ENCODE data around the gene FETUB. TPM values are rescaled to one million over a fixed set of nuclear protein-coding genes. Genes with fewer than 3 reads are reported as not detected.

FETUB gene
- total RNA-seq, 1 donor from 2014 or later: not detected

DNA sequence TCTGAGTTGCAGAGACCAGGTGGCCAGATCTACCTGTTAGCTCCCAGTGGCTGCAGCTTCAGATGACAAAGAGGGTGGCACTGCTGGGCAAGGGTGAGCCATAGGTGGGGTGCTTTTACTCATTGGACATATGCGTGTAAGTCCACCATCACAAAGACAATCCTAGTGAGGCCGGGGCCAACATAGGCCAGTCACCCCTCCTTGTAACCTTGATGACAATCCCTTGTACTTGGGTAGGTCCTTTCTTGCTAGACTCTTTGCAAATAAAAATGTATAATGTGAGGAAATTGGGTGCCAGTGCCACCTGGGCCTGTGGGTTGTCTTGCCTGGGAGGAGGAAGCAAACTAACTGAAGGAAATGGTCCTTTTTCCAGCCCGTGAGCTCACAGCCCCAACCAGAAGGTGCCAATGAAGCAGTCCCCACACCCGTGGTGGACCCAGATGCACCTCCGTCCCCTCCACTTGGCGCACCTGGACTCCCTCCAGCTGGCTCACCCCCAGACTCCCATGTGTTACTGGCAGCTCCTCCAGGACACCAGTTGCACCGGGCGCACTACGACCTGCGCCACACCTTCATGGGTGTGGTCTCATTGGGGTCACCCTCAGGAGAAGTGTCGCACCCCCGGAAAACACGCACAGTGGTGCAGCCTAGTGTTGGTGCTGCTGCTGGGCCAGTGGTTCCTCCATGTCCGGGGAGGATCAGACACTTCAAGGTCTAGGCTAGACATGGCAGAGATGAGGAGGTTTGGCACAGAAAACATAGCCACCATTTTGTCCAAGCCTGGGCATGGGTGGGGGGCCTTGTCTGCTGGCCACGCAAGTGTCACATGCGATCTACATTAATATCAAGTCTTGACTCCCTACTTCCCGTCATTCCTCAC, 19.7 kb upstream of the FETUB start:
- Mint-ChIP-seq H3K27ac (ENCODE audit: unreplicated experiment) (no peak overlapping the region), H3K27me3 (ENCODE audit: unreplicated experiment) (peaks cover 2% of the 10 kb centered on the region), H3K36me3 (ENCODE audit: unreplicated experiment) (no peaks in the 10 kb centered on the region), H3K9me3 (ENCODE audit: unreplicated experiment) (peaks cover 5% of the 10 kb centered on the region), H3K4me1 (ENCODE audit: low read depth, unreplicated experiment) (peaks cover 1% of the 10 kb centered on the region), H3K4me3 (ENCODE audit: unreplicated experiment) (no peak overlapping the region)
- TF ChIP-seq, protein P1, sequence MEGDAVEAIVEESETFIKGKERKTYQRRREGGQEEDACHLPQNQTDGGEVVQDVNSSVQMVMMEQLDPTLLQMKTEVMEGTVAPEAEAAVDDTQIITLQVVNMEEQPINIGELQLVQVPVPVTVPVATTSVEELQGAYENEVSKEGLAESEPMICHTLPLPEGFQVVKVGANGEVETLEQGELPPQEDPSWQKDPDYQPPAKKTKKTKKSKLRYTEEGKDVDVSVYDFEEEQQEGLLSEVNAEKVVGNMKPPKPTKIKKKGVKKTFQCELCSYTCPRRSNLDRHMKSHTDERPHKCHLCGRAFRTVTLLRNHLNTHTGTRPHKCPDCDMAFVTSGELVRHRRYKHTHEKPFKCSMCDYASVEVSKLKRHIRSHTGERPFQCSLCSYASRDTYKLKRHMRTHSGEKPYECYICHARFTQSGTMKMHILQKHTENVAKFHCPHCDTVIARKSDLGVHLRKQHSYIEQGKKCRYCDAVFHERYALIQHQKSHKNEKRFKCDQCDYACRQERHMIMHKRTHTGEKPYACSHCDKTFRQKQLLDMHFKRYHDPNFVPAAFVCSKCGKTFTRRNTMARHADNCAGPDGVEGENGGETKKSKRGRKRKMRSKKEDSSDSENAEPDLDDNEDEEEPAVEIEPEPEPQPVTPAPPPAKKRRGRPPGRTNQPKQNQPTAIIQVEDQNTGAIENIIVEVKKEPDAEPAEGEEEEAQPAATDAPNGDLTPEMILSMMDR (IDR thresholded peaks at IDR 0.05; ENCODE audit: partially characterized antibody, unreplicated experiment): no peak
- no peak for DNase-seq

DNA sequence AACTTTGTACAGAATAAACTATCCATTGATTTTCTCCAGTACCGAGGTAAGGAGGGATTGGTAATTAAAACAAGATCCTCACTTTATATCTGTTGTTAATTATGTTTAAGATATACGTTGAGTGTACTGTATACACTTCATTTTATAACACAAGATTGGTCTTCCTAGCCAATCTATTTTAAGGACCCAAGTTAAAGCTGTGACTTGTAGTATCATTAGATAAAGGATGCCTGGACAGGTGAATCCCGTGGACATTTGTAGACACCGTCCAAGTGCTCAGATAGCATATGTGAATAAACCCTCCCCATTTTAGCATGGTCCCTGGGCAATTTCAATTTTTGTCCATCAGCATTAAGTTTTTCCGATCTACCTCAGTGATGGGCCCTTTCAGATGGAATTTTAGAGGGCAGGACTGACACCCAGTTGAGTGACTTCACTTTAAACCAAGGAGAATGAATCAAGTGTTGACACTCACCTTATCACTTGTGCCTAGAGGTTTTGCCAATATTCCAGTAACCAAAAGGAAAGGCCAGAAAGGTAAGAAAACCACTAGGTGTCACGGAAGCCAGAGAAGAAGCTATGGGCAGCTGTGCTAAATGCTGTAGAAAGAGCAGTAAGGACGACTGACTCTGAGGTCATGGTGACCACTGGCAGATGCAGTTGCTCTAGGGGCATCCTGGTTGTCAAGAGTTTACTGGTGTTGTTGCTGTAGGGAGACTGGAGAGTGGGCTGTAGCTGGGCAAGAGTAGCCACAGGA, 18.1 kb upstream of the FETUB start:
- TF ChIP-seq, protein P1 (IDR thresholded peaks at IDR 0.05; ENCODE audit: partially characterized antibody, unreplicated experiment): no peak
- Mint-ChIP-seq H3K4me3 (ENCODE audit: unreplicated experiment) (no peak overlapping the region), H3K27ac (ENCODE audit: unreplicated experiment) (no peak overlapping the region), H3K9me3 (ENCODE audit: unreplicated experiment) (peaks cover 2% of the 10 kb centered on the region), H3K4me1 (ENCODE audit: low read depth, unreplicated experiment) (peaks cover 1% of the 10 kb centered on the region), H3K27me3 (ENCODE audit: unreplicated experiment) (peaks cover 2% of the 10 kb centered on the region), H3K36me3 (ENCODE audit: unreplicated experiment) (no peaks in the 10 kb centered on the region)
- no peak for DNase-seq

DNA sequence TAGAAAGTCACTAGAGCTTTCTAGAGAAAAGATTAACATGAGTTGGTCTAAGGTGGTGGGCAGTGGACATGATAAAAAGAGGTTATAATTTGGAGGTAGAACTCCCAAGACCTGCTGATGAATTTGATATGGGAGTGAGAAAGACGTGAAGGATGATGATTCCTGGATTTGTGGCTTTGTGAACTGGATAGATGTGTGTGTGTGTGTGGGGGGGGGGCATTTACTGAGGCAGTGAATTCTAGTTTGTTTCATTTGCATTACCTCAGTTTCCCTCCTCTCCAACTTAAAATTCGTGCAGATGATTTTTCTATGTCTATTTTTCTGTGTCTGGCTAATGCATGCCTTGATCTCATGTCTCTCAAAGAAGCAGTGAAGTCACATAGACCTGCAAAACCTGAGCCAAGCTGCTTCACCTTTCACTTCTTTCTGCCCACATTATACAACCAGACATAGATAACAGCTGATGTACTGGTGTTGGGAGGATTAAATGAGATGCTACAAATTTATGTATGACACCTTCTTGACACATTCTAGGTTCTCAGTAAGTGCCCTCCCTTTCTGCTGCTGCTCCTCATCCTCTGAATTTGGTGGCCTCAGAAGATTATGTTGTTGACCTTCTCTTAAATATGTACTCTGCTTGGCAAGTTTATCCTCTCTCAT, 17.4 kb upstream of the FETUB start:
- H3K4me1 Mint-ChIP-seq (ENCODE audit: low read depth, unreplicated experiment): no peaks in the 10 kb centered on the region
- H3K27me3 Mint-ChIP-seq (ENCODE audit: unreplicated experiment): peaks cover 2% of the 10 kb centered on the region
- no peaks in the 10 kb centered on the region for H3K9me3 Mint-ChIP-seq (ENCODE audit: unreplicated experiment)
- no peaks in the 10 kb centered on the region for H3K36me3 Mint-ChIP-seq (ENCODE audit: unreplicated experiment)
- no peak overlapping the region for H3K27ac Mint-ChIP-seq (ENCODE audit: unreplicated experiment)
- H3K4me3 Mint-ChIP-seq (ENCODE audit: unreplicated experiment): no peak overlapping the region
- no peak for DNase-seq
- TF ChIP-seq, protein P1 (IDR thresholded peaks at IDR 0.05; ENCODE audit: partially characterized antibody, unreplicated experiment): no peak

DNA sequence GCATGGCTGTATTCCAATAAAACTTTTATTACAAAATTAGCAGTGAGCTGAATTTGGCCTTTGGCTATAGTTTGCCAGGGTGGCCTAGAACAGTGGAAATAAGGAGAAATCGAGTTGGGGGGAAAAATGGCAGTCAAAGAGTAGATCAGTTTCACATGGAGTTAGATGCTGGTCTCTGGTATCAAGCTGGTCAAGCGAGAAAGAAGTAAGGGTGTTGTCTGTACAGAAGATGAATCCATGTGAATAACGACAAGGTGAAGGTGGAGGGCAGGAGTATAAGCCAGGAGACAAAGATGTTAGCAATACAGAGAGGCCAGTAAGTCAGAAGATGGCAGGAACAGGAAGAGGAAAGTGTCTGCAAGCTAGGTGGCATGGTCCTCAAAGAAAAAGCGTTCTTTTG, 15.6 kb upstream of the FETUB start:
- TF ChIP-seq, protein P1 (IDR thresholded peaks at IDR 0.05; ENCODE audit: partially characterized antibody, unreplicated experiment): no peak
- Mint-ChIP-seq H3K36me3 (ENCODE audit: unreplicated experiment) (no peaks in the 10 kb centered on the region), H3K27me3 (ENCODE audit: unreplicated experiment) (no peaks in the 10 kb centered on the region), H3K27ac (ENCODE audit: unreplicated experiment) (no peak overlapping the region), H3K9me3 (ENCODE audit: unreplicated experiment) (no peaks in the 10 kb centered on the region), H3K4me3 (ENCODE audit: unreplicated experiment) (no peak overlapping the region), H3K4me1 (ENCODE audit: low read depth, unreplicated experiment) (no peaks in the 10 kb centered on the region)
- no peak for DNase-seq
